Measurements from ENCODE around the gene CALN1. TPM values are rescaled to one million over a fixed set of nuclear protein-coding genes. Genes with fewer than 3 reads are reported as not detected.

CALN1 gene
- polyA plus RNA-seq, 1 donor (not counting 4 experiments of a cell fraction or from before 2014, with no cell fraction given) = not detected

DNA sequence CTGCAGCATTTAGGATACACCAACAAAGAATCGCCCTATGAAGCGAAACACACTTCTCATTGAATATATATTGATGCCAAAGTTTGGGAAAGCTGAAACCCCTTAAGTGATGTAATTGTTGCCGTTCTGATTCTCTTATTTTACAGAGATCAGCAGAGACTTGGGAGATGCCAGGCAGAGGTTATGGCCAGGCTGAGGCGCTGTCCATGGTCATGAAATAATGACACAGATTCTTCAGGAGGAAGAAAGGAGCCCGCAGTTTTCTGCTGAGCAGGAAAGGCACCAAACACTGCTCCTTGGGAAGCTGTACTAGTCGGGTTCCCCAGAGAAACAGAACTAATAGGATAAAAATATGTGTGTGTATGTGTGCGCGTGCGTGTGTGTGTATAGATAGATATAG, 566.0 kb downstream of the CALN1 start:
- TF ChIP-seq, protein P1, sequence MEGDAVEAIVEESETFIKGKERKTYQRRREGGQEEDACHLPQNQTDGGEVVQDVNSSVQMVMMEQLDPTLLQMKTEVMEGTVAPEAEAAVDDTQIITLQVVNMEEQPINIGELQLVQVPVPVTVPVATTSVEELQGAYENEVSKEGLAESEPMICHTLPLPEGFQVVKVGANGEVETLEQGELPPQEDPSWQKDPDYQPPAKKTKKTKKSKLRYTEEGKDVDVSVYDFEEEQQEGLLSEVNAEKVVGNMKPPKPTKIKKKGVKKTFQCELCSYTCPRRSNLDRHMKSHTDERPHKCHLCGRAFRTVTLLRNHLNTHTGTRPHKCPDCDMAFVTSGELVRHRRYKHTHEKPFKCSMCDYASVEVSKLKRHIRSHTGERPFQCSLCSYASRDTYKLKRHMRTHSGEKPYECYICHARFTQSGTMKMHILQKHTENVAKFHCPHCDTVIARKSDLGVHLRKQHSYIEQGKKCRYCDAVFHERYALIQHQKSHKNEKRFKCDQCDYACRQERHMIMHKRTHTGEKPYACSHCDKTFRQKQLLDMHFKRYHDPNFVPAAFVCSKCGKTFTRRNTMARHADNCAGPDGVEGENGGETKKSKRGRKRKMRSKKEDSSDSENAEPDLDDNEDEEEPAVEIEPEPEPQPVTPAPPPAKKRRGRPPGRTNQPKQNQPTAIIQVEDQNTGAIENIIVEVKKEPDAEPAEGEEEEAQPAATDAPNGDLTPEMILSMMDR (optimal IDR thresholded peaks at IDR 0.05 in 1 of 3, IDR thresholded peaks at IDR 0.05 in 1 of 3, conservative IDR thresholded peaks at IDR 0.05 in 1 of 3; ENCODE audit: extremely low read depth in 1 of 3, insufficient read depth in 2 of 3, low read length in 3 of 3) = no peak
- no peak for TF ChIP-seq EZH2 (IDR thresholded peaks at IDR 0.05; ENCODE audit: low read length)
- DNase-seq (ENCODE audit: low read depth, low spot score) = no peak
- H3K4me2 ChIP-seq (ENCODE audit: control insufficient read depth, extremely low read depth, insufficient read depth, low read depth, low read length) = no peak overlapping the region
- no peak overlapping the region for H3K9ac ChIP-seq (ENCODE audit: control insufficient read depth, extremely low read depth, insufficient read depth, low read length)
- no peak for FAIRE-seq
- H4K20me1 ChIP-seq (ENCODE audit: control insufficient read depth, extremely low read depth, insufficient read depth, low read length) = no peaks in the 10 kb centered on the region
- H3K36me3 ChIP-seq (ENCODE audit: control insufficient read depth in 2 of 2, extremely low read depth in 1 of 2, insufficient read depth in 2 of 2, low read length in 2 of 2) = no peaks in the 10 kb centered on the region
- no peaks in the 10 kb centered on the region for H3K27me3 ChIP-seq (ENCODE audit: control insufficient read depth, extremely low read depth, insufficient read depth, low read length)
- no peaks in the 10 kb centered on the region for H3K9me3 ChIP-seq (ENCODE audit: control insufficient read depth, low read depth, low read length)
- H3K9me1 ChIP-seq (ENCODE audit: control insufficient read depth, extremely low read depth, insufficient read depth, low read length) = no peaks in the 10 kb centered on the region
- H3K4me3 ChIP-seq (ENCODE audit: control insufficient read depth in 2 of 3, extremely low read depth in 1 of 3, insufficient read depth in 2 of 3, low read depth in 1 of 3, low read length in 3 of 3) = no peak overlapping the region
- H3K27ac ChIP-seq (ENCODE audit: control insufficient read depth, insufficient read depth, low read length) = no peak overlapping the region
- H2AFZ ChIP-seq (ENCODE audit: control insufficient read depth, low read length) = no peak overlapping the region
- dilution Hi-C loops (cut with MboI; ENCODE audit: extremely low pct_ligation_motif_present, low sequenced_read_pairs) = loop anchor here (25.0 kb wide), 1 partner anchor 91 kb away; no protein-coding TSS in a partner anchor
- H3K4me1 ChIP-seq (ENCODE audit: control insufficient read depth, extremely low read depth, insufficient read depth, low read length) = no peaks in the 10 kb centered on the region
- H3K79me2 ChIP-seq (ENCODE audit: control insufficient read depth, insufficient read depth, low read length) = no peaks in the 10 kb centered on the region

DNA sequence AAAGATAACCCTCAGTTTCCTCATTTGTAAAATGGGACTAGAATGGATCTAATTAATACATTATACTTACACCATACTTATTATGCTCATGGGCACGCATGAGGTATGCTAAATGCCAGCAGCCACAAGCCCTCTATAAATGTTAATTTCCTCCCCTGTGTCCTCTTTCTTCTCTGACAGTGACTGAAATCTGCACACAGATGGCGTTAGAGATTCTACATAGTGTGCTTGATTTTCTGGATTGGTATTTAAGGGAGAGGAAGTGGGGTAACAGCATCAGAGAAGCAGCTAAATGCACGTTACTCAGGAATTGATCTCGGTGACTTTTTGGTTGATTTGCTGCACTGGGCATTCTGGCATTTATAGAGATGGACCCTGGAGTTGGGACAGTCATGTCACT, 568.5 kb downstream of the CALN1 start:
- H2AFZ ChIP-seq (ENCODE audit: control insufficient read depth, low read length) = no peak overlapping the region
- no peaks in the 10 kb centered on the region for H4K20me1 ChIP-seq (ENCODE audit: control insufficient read depth, extremely low read depth, insufficient read depth, low read length)
- TF ChIP-seq EZH2 (IDR thresholded peaks at IDR 0.05; ENCODE audit: low read length) = no peak
- TF ChIP-seq, protein P1 (optimal IDR thresholded peaks at IDR 0.05 in 1 of 3, IDR thresholded peaks at IDR 0.05 in 1 of 3, conservative IDR thresholded peaks at IDR 0.05 in 1 of 3; ENCODE audit: extremely low read depth in 1 of 3, insufficient read depth in 2 of 3, low read length in 3 of 3) = no peak
- no peaks in the 10 kb centered on the region for H3K36me3 ChIP-seq (ENCODE audit: control insufficient read depth in 2 of 2, extremely low read depth in 1 of 2, insufficient read depth in 2 of 2, low read length in 2 of 2)
- dilution Hi-C loops (cut with MboI; ENCODE audit: extremely low pct_ligation_motif_present, low sequenced_read_pairs) = loop anchor here (25.0 kb wide), 1 partner anchor 94 kb away; no protein-coding TSS in a partner anchor
- H3K9ac ChIP-seq (ENCODE audit: control insufficient read depth, extremely low read depth, insufficient read depth, low read length) = no peak overlapping the region
- no peaks in the 10 kb centered on the region for H3K27me3 ChIP-seq (ENCODE audit: control insufficient read depth, extremely low read depth, insufficient read depth, low read length)
- H3K4me1 ChIP-seq (ENCODE audit: control insufficient read depth, extremely low read depth, insufficient read depth, low read length) = no peaks in the 10 kb centered on the region
- H3K4me3 ChIP-seq (ENCODE audit: control insufficient read depth in 2 of 3, extremely low read depth in 1 of 3, insufficient read depth in 2 of 3, low read depth in 1 of 3, low read length in 3 of 3) = no peak overlapping the region
- H3K79me2 ChIP-seq (ENCODE audit: control insufficient read depth, insufficient read depth, low read length) = no peaks in the 10 kb centered on the region
- DNase-seq (ENCODE audit: low read depth, low spot score) = no peak
- FAIRE-seq = no peak
- H3K4me2 ChIP-seq (ENCODE audit: control insufficient read depth, extremely low read depth, insufficient read depth, low read depth, low read length) = no peak overlapping the region
- no peaks in the 10 kb centered on the region for H3K9me3 ChIP-seq (ENCODE audit: control insufficient read depth, low read depth, low read length)
- H3K9me1 ChIP-seq (ENCODE audit: control insufficient read depth, extremely low read depth, insufficient read depth, low read length) = no peaks in the 10 kb centered on the region
- H3K27ac ChIP-seq (ENCODE audit: control insufficient read depth, insufficient read depth, low read length) = no peak overlapping the region
